GM18502 (cell line): ENCODE results near the gene ARHGEF28.
A peak's percentile ranks its signal among the peaks of the same experiment; 100 is the strongest.

Experiments used
- ATAC-seq: cut with Tn5 transposase; IDR thresholded peaks from one replicate; pipeline ENCODE4 v1.9.1; 2021; ENCODE audit warnings: mild to moderate bottlenecking; ENCODE audit not compliant: unreplicated experiment, poor library complexity

ARHGEF28 gene

GRCh38 chr5:73620334-73620687 lies 5.7 kb upstream of the ARHGEF28 start:
- ATAC-seq: no peak

- no peak for ATAC-seq
Observed at GRCh38 chr5:73623060-73623459, 2.9 kb upstream of the ARHGEF28 start.

DNA sequence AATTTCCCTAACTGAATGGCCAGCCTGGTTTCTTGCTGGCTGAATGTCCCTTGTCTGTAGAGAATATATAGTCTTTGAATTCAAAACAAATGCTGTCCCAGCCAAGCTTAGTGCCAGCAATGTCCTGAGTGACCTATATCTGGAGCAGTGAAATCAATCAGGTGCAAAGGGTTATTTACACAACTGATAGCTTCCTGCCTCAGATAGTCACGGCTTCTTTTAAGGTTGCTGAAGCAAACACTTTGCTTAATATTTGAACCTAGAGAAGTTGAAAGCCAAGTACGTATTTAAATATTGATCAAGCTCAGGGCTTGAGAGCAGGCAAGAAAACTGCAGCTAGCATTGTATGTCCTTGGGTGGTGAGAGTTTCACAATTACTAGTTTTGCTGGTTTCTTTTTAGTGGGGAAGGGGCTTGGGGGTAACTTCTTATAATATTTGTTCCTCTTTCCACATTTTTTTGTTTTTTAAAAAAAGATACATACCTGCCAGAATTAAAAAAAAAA lies 2.0 kb upstream of the ARHGEF28 start:
- no peak for ATAC-seq

DNA sequence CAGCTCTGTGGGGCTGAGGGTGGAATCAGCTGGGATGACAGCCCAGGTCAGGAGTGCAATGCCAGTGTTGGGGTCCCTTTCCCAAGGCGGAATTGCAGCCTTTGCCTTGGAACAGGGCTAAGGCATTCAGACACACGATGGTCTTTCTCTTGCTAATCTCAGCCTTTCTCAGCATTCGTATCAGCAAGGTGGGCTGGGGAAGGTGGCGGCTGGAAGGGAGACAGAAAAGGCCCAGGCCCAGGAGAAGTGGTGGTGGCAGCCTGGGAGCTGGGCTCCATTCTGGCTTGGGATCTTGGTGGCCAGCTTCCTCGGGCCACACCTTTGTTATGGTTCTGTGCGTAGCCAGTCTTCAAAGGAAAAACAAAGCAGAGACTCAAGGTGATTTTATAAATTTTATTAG lies 1.1 kb upstream of the ARHGEF28 start:
- ATAC-seq: no peak

GRCh38 chr5:73625372-73625943 lies 538 bp upstream of the ARHGEF28 start:
- peak; percentile 38 for ATAC-seq

DNA sequence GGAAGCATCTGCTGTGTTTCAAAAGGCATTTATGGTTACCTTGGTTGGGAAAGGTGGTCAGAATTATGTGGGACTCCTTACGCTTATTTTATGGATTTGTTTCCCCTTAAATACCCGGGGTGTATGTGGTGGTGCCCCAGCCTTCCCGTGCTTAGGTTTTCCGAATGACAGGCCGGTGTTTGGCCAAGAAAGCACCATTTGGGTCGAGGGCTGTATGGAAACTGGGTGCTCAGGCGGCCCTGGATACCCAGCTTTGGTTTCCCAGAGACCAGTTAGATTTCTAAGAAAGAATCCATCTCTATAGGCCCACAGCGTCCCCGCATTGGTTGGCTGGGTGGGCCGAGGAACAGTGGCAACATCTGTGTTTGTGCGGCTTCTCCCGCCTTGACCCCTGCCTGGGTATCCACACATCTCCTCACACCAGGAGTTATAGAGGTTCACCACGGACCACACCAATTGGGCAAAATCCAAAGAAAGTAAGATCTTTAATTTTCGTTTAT lies 868 bp downstream of the ARHGEF28 start:
- no peak for ATAC-seq

DNA sequence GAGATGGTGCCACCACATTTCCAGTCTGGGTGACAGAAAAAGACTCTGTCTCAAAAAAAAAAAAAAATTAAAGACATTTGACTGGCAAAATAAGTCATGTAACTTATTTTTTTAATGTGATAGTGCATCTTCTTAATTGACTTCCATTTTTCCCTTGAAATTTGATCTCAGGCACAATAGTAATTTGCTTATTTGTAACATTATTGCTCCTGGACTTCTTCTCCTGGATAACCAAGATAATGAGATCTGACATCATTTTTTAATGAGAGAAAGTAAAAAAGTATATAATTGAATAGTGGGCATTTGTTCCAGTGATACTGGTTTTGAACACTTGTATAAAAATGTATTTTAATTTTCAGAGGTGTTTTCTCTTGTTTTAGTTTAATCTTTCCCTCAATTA lies 3.5 kb downstream of the ARHGEF28 start:
- no peak for ATAC-seq

- ATAC-seq: no peak
Observed at GRCh38 chr5:73630765-73631164, 4.8 kb downstream of the ARHGEF28 start.

- ATAC-seq: no peak
Observed at GRCh38 chr5:73631500-73631899, 5.5 kb downstream of the ARHGEF28 start.

GRCh38 chr5:73633060-73633459 lies 7.1 kb downstream of the ARHGEF28 start:
- no peak for ATAC-seq

DNA sequence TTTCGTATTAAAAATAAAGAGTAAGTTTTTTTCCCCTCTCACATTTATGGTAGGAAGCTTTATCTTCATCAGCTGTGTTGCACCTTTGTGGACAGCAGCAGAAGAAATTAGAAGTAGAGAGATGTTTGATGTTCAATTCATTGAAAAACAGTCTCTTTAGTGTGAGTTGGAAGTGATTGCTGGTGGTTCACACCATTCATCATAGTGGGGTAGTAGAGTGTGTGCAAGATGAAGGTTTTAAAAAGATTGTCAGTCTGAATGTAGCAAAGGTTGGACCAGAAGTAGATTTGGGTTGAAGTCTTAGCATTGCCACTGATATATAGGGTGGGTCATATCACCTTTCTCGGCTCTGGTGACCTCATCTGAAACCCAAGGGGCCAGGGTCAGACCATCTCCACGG lies 10.4 kb downstream of the ARHGEF28 start:
- no peak for ATAC-seq

GRCh38 chr5:73637565-73637964 lies 11.6 kb downstream of the ARHGEF28 start:
- no peak for ATAC-seq

GRCh38 chr5:73638344-73639095 lies 12.5 kb downstream of the ARHGEF28 start:
- no peak for ATAC-seq

DNA sequence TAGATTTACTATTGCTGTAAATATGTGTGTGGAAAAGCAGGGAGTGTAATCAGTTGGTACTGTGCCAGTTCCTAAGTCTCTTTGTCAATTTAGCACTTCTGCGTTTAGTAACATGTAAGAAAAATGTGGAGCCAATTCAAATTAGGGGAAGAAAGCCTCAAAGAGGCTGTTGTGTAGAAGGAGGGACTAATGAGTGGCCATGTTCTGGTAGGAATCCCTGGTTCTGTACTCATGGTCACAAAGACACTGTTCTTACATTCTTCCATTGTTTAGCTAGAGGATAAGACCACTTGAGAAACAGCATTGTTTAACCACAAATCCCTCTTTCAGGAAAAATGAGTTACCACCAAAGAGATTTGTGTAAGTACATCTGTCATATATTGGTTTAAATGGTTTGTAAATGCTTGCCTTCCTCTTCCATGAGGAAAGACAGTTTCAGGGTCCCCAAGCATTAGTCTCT lies 14.9 kb downstream of the ARHGEF28 start:
- no peak for ATAC-seq

- ATAC-seq: no peak
Observed at GRCh38 chr5:73641811-73642210, 15.8 kb downstream of the ARHGEF28 start.

GRCh38 chr5:73642344-73642743 lies 16.3 kb downstream of the ARHGEF28 start:
- ATAC-seq: no peak

- no peak for ATAC-seq
Observed at GRCh38 chr5:73644385-73644963, 18.5 kb downstream of the ARHGEF28 start.

- ATAC-seq: no peak
Observed at GRCh38 chr5:73647721-73648120, 21.7 kb downstream of the ARHGEF28 start.

DNA sequence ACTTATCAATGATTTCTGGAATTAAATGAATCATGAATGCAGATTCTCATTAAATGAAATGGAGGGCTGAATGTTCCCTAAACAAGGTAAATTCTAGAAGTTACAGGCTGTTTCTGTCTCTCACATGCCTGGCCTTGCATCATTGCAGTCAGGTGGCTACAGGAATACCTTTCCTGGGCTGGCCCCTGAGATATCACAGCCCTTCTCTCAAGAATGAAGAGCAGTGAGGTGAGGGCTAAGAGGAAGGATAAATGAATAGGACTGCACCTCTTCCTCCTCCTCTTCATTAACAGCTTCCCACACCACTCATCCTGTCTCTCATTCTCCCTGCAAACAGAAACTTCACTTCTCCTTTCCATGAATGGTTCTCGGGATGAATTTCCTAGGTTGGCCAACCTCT lies 22.5 kb downstream of the ARHGEF28 start:
- no peak for ATAC-seq

- no peak for ATAC-seq
Observed at GRCh38 chr5:73649926-73650325, 23.9 kb downstream of the ARHGEF28 start.

DNA sequence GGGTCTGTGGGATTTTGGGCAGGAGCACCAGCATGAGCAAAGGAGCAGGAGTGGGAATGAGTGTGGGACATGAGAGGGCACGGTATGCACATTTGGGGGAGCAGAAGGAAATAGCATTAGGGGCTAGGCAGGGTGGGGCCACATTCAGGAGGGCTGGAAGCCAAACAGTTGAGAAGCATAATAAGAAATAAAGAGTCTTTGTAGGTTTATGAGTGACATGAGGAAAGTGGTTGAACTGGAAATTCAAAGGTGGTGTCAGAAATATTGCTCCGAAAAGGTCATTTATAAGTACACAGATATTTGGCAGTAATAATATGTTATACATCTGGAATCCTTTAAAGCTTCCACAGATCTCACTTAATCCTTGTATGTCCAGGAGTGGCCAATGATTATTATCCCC lies 26.4 kb downstream of the ARHGEF28 start:
- ATAC-seq: no peak
